ENCODE measurements around the gene MAST2.

Gene MAST2

GRCh38 chr1:46021046-46021996 lies 217.9 kb downstream of the MAST2 start:
- no peak overlapping the region for H3K4me3 ChIP-seq (ENCODE audit: low read depth, low read length)
- TF ChIP-seq CTCF (IDR thresholded peaks at IDR 0.05; ENCODE audit: control insufficient read depth, extremely low read depth, insufficient read depth) = peak; percentile 58
- peak; percentile 63 for DNase-seq (ENCODE audit: low read depth)

- TF ChIP-seq CTCF (IDR thresholded peaks at IDR 0.05; ENCODE audit: control insufficient read depth, extremely low read depth, insufficient read depth) = no peak
- no peak for DNase-seq (ENCODE audit: low read depth)
- no peak overlapping the region for H3K4me3 ChIP-seq (ENCODE audit: low read depth, low read length)
Measured at GRCh38 chr1:46026531-46026930, 223.1 kb downstream of the MAST2 start.

GRCh38 chr1:46027788-46028573 lies 224.6 kb downstream of the MAST2 start:
- TF ChIP-seq CTCF (IDR thresholded peaks at IDR 0.05; ENCODE audit: control insufficient read depth, extremely low read depth, insufficient read depth) = no peak
- H3K4me3 ChIP-seq (ENCODE audit: low read depth, low read length) = no peak overlapping the region
- DNase-seq (ENCODE audit: low read depth) = no peak

- H3K4me3 ChIP-seq (ENCODE audit: low read depth, low read length) = no peak overlapping the region
- no peak for TF ChIP-seq CTCF (IDR thresholded peaks at IDR 0.05; ENCODE audit: control insufficient read depth, extremely low read depth, insufficient read depth)
- DNase-seq (ENCODE audit: low read depth) = no peak
Measured at GRCh38 chr1:46030074-46030870, 226.9 kb downstream of the MAST2 start.

- DNase-seq (ENCODE audit: low read depth) = no peak
- TF ChIP-seq CTCF (IDR thresholded peaks at IDR 0.05; ENCODE audit: control insufficient read depth, extremely low read depth, insufficient read depth) = no peak
- H3K4me3 ChIP-seq (ENCODE audit: low read depth, low read length) = no peak overlapping the region
Measured at GRCh38 chr1:46030876-46031660, 227.7 kb downstream of the MAST2 start.
